Stimulated activated CD4-positive, alpha-beta T cell treated with anti-CD3 and anti-CD28 coated beads, Interleukin-1b, Interleukin-23, amount 100 ng/mL, for 24 hours (primary cell): ENCODE measurements around the gene DBX1.
"Not testable (repeated sequence)": the region's sequence is repeated elsewhere in the genome, so short reads cannot be mapped to it uniquely, and the experiment has no call there.

ENCODE experiments used
- DNase-seq, 4 experiments: peaks; one replicate each; pipeline ENCODE4 v3.0.0-alpha.2; 2020; ENCODE audit warnings: low read depth in 4 of 4, low spot score in 1 of 4

The DBX1 gene

GRCh38 chr11:20160425-20161229 lies at the start of gene DBX1:
DBX1 (minus strand) TSS chr11:20160475; CDS start chr11:20160324, 151 bp downstream.
- no peak for DNase-seq

GRCh38 chr11:20208622-20209111 lies 48.4 kb upstream of the DBX1 start:
- DNase-seq, result no peak

- no peak for DNase-seq
Measured at GRCh38 chr11:20207781-20208621, 47.7 kb upstream of the DBX1 start.

GRCh38 chr11:20205807-20206206 lies 45.5 kb upstream of the DBX1 start:
- no peak for DNase-seq

GRCh38 chr11:20204681-20205080 lies 44.4 kb upstream of the DBX1 start:
- no peak for DNase-seq

GRCh38 chr11:20203831-20204230 lies 43.6 kb upstream of the DBX1 start:
- DNase-seq, result no peak

GRCh38 chr11:20201231-20201630 lies 41.0 kb upstream of the DBX1 start:
- no peak for DNase-seq

- not testable (repeated sequence) for DNase-seq
Measured at GRCh38 chr11:20200331-20200955, 40.2 kb upstream of the DBX1 start.

- no peak for DNase-seq
Measured at GRCh38 chr11:20197881-20198280, 37.6 kb upstream of the DBX1 start.

GRCh38 chr11:20194470-20194869 lies 34.2 kb upstream of the DBX1 start:
- no peak for DNase-seq

- DNase-seq, result no peak
Measured at GRCh38 chr11:20193307-20193706, 33.0 kb upstream of the DBX1 start.

GRCh38 chr11:20192641-20193040 lies 32.4 kb upstream of the DBX1 start:
- no peak for DNase-seq

- no peak for DNase-seq
Measured at GRCh38 chr11:20192151-20192550, 31.9 kb upstream of the DBX1 start.

GRCh38 chr11:20178976-20179375 lies 18.7 kb upstream of the DBX1 start:
- DNase-seq, result no peak

- DNase-seq, result no peak
Measured at GRCh38 chr11:20177136-20177535, 16.9 kb upstream of the DBX1 start.

- no peak for DNase-seq
Measured at GRCh38 chr11:20172721-20173447, 12.6 kb upstream of the DBX1 start.

- DNase-seq, result no peak
Measured at GRCh38 chr11:20163783-20164481, 3.7 kb upstream of the DBX1 start.

GRCh38 chr11:20162824-20163782 lies 2.8 kb upstream of the DBX1 start:
- DNase-seq, result no peak
